Measurements from ENCODE around the gene NAT16.
"Not testable (repeated sequence)": the region's sequence is repeated elsewhere in the genome, so short reads cannot be mapped to it uniquely, and the experiment has no call there.

NAT16 gene

DNA sequence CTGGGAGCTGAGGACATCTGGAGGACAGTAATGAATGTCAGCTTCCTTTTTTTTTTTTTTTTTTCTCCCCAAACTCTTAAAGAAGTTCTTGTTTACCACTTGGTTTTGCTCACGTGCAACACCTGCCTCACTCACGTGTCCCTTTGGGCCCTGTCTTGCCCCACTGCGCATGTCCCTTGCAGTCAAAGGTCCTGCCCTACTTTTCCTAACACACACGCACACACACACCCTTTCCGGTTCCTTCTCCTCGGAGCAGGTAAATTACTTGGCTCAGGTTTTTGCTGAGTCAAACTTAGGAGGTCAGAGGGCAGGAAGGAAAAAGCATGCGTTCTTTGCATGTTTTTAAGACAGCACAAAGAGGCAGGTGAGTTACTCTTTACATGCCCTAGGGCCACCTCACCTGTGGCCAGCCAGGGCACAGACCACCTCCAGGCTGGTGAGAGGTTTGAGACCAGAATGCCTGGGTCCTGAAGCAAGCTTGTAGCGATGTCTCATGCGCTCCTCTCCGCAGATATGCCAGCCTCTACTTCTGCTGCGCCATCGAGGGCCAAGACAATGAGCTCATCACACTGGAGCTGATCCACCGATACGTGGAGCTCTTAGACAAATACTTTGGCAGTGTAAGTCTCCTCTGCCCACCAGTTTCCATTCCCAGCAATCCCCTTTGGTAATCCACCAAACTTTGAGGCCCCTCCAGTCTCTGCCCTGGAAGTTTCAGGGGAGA is 23.1 kb downstream of the NAT16 start:
- no peak for DNase-seq (ENCODE audit: low spot score)

DNA sequence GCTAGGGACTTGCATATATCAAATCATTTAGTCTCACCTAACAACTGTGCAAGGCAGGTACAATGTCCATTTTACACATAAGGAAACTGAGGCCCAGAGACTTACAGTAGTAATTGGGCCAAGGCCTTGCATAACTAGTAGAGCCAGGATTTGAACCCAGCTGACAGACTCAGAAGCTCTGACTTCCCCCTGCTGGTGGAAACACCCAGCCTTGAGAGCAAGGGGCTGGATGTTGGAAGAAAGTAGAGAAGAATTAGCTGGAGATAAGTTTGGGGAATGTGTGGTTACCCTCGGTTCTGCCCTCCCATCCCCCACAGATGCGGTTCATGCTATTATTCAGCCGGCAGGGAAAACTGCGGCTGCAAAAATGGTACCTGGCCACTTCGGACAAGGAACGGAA is 23.8 kb downstream of the NAT16 start:
- DNase-seq (ENCODE audit: low spot score) = no peak

DNA sequence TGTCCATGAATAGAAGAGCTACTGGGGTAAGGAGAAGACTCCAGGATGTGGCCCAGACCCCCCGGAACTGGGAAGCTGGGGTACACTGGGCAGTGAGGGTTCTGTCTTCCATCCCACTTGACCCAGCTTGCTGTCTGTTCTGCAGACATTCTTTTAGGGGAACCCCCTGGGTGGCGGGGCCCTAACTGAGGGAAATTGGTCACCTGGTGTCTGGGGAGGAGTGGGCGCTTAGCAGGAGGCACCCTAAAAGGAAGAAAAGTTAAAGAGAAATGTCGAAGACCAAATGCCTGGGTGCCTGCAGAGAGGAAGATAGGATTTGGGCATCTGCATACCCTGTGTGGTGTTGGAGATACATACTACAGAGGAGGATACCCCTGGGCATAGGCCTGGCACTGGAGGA is 24.8 kb downstream of the NAT16 start:
- no peak for DNase-seq (ENCODE audit: low spot score)

GRCh38 chr7:101154693-101155102 is 25.4 kb downstream of the NAT16 start:
- no peak for DNase-seq (ENCODE audit: low spot score)

DNA sequence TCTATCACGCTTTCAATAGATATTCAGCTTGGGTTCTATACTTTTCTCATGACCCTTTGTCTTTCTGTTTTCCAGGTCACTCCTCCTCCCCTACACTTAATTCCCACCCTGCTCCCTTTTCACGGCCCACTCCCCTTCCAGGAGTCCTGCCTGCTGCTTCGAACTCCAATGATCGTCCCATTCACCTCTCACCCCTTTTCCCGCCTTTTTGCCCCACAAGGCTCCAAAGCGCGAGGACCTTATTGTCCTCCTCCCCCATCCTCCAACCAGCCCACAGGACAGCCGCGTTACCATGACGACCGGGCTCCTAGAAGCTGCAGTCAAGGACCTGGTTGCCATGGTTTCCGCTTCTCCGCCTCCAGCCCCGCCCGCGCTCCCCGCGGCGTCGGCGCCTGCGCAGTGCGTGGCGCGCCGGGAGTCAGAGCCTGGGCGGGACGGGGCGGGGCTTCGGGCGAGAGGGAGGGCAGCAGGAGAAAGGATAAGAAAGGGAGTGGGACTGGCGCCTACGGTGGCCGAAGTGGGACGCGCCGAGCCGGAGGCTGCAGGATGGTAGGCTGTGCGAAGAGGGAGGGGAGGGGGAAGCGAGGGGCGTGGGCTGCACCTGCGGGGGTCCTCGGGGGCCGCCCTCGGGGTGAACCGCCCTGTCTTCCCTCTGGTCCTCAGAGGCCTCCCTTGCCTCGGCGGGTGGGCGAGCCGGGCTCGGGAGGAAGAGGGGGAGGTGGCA is 26.0 kb downstream of the NAT16 start, which contains the start of gene AP1S1:
Gene AP1S1 (plus strand): TSS at position 508 of the 724 bp plus-strand sequence. CDS start 39 bp downstream, at position 547.
- DNase-seq (ENCODE audit: low spot score) = peak; percentile 98

- DNase-seq (ENCODE audit: low spot score) = no peak
These were observed 28.0 kb downstream of the NAT16 start for GRCh38 chr7:101151908-101152651.

GRCh38 chr7:101140746-101141382 is 39.2 kb downstream of the NAT16 start:
- no peak for DNase-seq (ENCODE audit: low spot score)

GRCh38 chr7:101140339-101140699 is 39.8 kb downstream of the NAT16 start:
- DNase-seq (ENCODE audit: low spot score) = no peak

DNA sequence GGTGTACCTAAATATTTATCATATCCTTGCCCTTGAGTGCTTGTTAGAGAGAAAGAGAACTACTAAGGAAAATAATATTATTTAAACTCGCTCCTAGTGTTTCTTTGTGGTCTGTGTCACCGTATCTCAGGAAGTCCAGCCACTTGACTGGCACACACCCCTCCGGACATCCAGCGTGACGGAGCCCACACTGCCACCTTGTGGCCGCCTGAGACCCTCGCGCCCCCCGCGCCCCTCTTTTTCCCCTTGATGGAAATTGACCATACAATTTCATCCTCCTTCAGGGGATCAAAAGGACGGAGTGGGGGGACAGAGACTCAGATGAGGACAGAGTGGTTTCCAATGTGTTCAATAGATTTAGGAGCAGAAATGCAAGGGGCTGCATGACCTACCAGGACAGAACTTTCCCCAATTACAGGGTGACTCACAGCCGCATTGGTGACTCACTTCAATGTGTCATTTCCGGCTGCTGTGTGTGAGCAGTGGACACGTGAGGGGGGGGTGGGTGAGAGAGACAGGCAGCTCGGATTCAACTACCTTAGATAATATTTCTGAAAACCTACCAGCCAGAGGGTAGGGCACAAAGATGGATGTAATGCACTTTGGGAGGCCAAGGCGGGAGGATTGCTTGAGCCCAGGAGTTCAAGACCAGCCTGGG is 41.8 kb downstream of the NAT16 start:
- peak; percentile 75 for DNase-seq (ENCODE audit: low spot score)

DNA sequence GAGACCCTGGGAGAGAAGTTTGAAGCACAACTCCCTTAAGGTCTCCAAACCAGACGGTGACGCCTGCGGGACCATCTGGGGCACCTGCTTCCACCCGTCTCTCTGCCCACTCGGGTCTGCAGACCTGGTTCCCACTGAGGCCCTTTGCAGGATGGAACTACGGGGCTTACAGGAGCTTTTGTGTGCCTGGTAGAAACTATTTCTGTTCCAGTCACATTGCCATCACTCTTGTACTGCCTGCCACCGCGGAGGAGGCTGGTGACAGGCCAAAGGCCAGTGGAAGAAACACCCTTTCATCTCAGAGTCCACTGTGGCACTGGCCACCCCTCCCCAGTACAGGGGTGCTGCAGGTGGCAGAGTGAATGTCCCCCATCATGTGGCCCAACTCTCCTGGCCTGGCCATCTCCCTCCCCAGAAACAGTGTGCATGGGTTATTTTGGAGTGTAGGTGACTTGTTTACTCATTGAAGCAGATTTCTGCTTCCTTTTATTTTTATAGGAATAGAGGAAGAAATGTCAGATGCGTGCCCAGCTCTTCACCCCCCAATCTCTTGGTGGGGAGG is 42.4 kb downstream of the NAT16 start:
- DNase-seq (ENCODE audit: low spot score) = no peak

GRCh38 chr7:101134399-101134980 is 45.6 kb downstream of the NAT16 start:
- DNase-seq (ENCODE audit: low spot score) = no peak

DNA sequence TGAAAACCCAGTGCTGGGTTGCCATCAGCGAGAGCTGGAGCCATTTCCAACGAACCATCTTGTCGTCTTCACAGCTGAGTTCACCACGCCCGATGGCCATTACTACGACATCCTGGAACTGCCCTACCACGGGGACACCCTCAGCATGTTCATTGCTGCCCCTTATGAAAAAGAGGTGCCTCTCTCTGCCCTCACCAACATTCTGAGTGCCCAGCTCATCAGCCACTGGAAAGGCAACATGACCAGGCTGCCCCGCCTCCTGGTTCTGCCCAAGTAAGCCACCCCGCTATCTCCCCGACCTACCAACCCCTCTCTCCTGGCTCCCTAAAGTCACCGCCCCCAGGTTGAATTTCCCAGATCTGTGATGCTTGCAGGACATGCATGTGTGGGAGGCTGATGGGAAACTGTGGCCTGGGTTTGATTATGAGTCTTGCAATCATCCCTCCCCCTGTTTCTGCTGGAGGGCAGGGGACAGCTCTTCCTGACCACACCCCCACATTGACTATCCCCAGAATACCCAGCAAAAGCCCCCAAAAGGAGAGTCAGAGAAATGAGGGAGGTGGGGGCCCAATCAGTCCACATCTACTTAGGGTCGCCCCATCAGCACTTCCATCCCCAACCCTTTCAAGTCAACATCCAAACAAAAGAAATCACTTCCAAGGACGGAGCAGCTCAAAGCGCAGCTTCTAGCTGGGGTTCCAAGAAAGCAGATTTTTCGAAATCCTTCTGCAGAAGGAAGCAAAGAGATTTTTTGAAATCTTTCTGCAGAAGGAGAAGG is 46.3 kb downstream of the NAT16 start:
- no peak for DNase-seq (ENCODE audit: low spot score)

- not testable (repeated sequence) for DNase-seq (ENCODE audit: low spot score)
These were observed 47.2 kb downstream of the NAT16 start for GRCh38 chr7:101132626-101133600.

- no peak for DNase-seq (ENCODE audit: low spot score)
These were observed 50.4 kb downstream of the NAT16 start for GRCh38 chr7:101129603-101130117.

DNA sequence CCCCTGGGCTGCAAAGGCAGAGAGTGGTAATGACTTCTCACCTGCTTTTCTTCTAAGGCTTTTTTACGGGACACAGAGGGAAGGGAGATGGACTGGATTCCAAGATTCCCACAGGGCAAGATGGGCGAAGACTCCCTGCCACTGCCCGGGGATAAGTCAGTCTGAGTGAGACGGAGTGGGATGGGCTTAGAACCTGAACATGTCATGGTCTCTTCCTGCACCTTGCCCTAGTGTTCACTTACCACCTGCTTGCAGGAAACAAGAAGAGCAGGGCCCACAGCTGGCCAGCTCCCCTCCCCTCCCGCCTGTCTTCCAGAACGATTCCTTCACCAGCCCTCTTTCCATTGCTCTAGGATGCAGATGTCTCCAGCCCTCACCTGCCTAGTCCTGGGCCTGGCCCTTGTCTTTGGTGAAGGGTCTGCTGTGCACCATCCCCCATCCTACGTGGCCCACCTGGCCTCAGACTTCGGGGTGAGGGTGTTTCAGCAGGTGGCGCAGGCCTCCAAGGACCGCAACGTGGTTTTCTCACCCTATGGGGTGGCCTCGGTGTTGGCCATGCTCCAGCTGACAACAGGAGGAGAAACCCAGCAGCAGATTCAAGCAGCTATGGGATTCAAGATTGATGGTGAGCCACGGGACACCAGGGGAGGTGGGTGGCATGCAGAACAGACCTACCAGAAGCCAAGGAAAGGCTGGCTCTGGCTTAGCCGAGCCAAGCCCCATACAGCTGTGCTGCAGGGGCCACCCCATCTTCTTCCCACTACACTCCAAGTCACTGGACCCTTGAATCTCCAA is 51.9 kb downstream of the NAT16 start:
- no peak for DNase-seq (ENCODE audit: low spot score)

GRCh38 chr7:101127460-101128039 is 52.5 kb downstream of the NAT16 start:
- no peak for DNase-seq (ENCODE audit: low spot score)

DNA sequence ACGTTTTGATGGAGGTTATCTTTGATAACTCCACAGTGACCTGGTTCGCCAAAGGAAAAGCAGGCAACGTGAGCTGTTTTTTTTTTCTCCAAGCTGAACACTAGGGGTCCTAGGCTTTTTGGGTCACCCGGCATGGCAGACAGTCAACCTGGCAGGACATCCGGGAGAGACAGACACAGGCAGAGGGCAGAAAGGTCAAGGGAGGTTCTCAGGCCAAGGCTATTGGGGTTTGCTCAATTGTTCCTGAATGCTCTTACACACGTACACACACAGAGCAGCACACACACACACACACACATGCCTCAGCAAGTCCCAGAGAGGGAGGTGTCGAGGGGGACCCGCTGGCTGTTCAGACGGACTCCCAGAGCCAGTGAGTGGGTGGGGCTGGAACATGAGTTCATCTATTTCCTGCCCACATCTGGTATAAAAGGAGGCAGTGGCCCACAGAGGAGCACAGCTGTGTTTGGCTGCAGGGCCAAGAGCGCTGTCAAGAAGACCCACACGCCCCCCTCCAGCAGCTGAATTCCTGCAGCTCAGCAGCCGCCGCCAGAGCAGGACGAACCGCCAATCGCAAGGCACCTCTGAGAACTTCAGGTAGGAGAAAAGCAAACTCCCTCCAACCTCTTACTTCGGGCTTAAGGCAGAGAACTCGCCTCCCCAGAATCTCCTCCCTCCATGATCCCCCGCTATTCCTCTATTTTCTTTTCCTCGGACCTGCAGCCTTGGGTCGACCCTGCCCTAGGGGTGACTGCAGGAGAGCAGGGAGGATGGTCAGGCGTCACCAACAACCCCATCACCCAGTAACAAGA is 53.2 kb downstream of the NAT16 start, which contains the start of gene SERPINE1:
Gene SERPINE1 (plus strand): TSS at position 454 of the 809 bp plus-strand sequence. CDS start 1,290 bp downstream, outside the sequence.
- peak; percentile 97 for DNase-seq (ENCODE audit: low spot score)

Measured in hepatic stellate cell (primary cell).